ENCODE results near the gene SPEF2. TPM values are rescaled to one million over a fixed set of nuclear protein-coding genes. Genes with fewer than 3 reads are reported as not detected.

SPEF2 gene
- total and polyA plus RNA-seq, 2 of the 13 experiments (the other 11 are each of a cell fraction or from before 2014, with no cell fraction given): 1.5 to 2.3 TPM

GRCh38 chr5:35709688-35710087 lies 92.0 kb downstream of the SPEF2 start:
- in situ Hi-C loops (cut with HindIII; ENCODE audit: extremely low pct_ligation_motif_present, low pct_unique_long_range_greater_than_20kb) (no loop called here), intact Hi-C loops (cut with micrococcal nuclease; ENCODE audit: unreplicated experiment) (no loop called here)
- WGBS (ENCODE audit: low lambda C conversion rate): 83% methylated on average over 2 of the region's 2 CpGs

GRCh38 chr5:35717718-35718117 lies 100.1 kb downstream of the SPEF2 start:
- Histone ChIP-seq H2AFZ (ENCODE audit: low read length) (no peak overlapping the region), H3K4me2 (ENCODE audit: low read depth, low read length) (no peak overlapping the region), H3K36me3 (replicated peaks in 1 of 2; ENCODE audit: control insufficient read depth in 1 of 2, insufficient read depth in 2 of 2, low read length in 2 of 2) (no peaks in the 10 kb centered on the region), H3K4me1 (ENCODE audit: insufficient read depth, low read length) (no peaks in the 10 kb centered on the region), H4K20me1 (ENCODE audit: insufficient read depth, low read length) (no peaks in the 10 kb centered on the region), H3K9ac (ENCODE audit: insufficient read depth, low read depth, low read length) (no peak overlapping the region), H3K79me2 (ENCODE audit: insufficient read depth, low read length) (no peaks in the 10 kb centered on the region), H3K4me3 (replicated peaks in 1 of 3; ENCODE audit: insufficient read depth in 1 of 3, low read depth in 2 of 3, low read length in 3 of 3) (no peak overlapping the region), H3K27me3 (ENCODE audit: control insufficient read depth in 1 of 2, insufficient read depth in 2 of 2, low read length in 2 of 2) (no peaks in the 10 kb centered on the region), H3K9me3 (ENCODE audit: low read length) (no peaks in the 10 kb centered on the region), H3K27ac (ENCODE audit: extremely low read length, insufficient read depth, low read length) (no peak overlapping the region)
- ChIA-PET POLR2A (no interaction called here), CTCF (ENCODE audit: low intra/inter-chr PET ratio, low total read pairs) (no interaction called here)
- no TSS peak for BruUV-seq (replicated peaks)
- intact Hi-C loops (cut with micrococcal nuclease; ENCODE audit: unreplicated experiment) (no loop called here), in situ Hi-C loops (cut with HindIII; ENCODE audit: extremely low pct_ligation_motif_present, low pct_unique_long_range_greater_than_20kb) (no loop called here)
- 67% methylated on average over 5 of the region's 5 CpGs for WGBS (ENCODE audit: low lambda C conversion rate)
- ATAC-seq (no peak), DNase-seq (ENCODE audit: low spot score) (no peak), FAIRE-seq (no peak)
- no peak for TF ChIP-seq TAF1 (CRISPR knock-in tag; IDR thresholded peaks at IDR 0.05)
- TF ChIP-seq ZNF839 (CRISPR knock-in tag; IDR thresholded peaks at IDR 0.05; ENCODE audit: borderline replicate concordance): no peak
- no peak for TF ChIP-seq YY1 (IDR thresholded peaks at IDR 0.05; ENCODE audit: insufficient read depth, insufficient replicate concordance, low read depth, low read length)

More at GRCh38 chr5:35709688-35710087, 92.0 kb downstream of the SPEF2 start:
- no TSS peak for BruUV-seq (replicated peaks)
- ChIA-PET CTCF (ENCODE audit: low intra/inter-chr PET ratio, low total read pairs) (no interaction called here), POLR2A (no interaction called here)
- DNase-seq (ENCODE audit: low spot score) (no peak), ATAC-seq (no peak), FAIRE-seq (no peak)
- Histone ChIP-seq H4K20me1 (ENCODE audit: insufficient read depth, low read length) (no peaks in the 10 kb centered on the region), H3K9ac (ENCODE audit: insufficient read depth, low read depth, low read length) (no peak overlapping the region), H3K27me3 (ENCODE audit: control insufficient read depth in 1 of 2, insufficient read depth in 2 of 2, low read length in 2 of 2) (no peaks in the 10 kb centered on the region), H3K79me2 (ENCODE audit: insufficient read depth, low read length) (no peaks in the 10 kb centered on the region), H2AFZ (ENCODE audit: low read length) (no peak overlapping the region), H3K4me1 (ENCODE audit: insufficient read depth, low read length) (no peaks in the 10 kb centered on the region), H3K4me2 (ENCODE audit: low read depth, low read length) (no peak overlapping the region), H3K36me3 (replicated peaks in 1 of 2; ENCODE audit: control insufficient read depth in 1 of 2, insufficient read depth in 2 of 2, low read length in 2 of 2) (no peaks in the 10 kb centered on the region), H3K4me3 (replicated peaks in 1 of 3; ENCODE audit: insufficient read depth in 1 of 3, low read depth in 2 of 3, low read length in 3 of 3) (no peak overlapping the region), H3K27ac (ENCODE audit: extremely low read length, insufficient read depth, low read length) (no peak overlapping the region), H3K9me3 (ENCODE audit: low read length) (no peaks in the 10 kb centered on the region)
- TF ChIP-seq MAFF (IDR thresholded peaks at IDR 0.05; ENCODE audit: low read depth, low read length) (peak; percentile 72), RARA (CRISPR knock-in tag; IDR thresholded peaks at IDR 0.05) (no peak), ZNF101 (CRISPR knock-in tag; IDR thresholded peaks at IDR 0.05; ENCODE audit: borderline replicate concordance, low read depth) (no peak), NR2F1 (CRISPR knock-in tag; IDR thresholded peaks at IDR 0.05) (no peak), ZNF296 (CRISPR knock-in tag; conservative IDR thresholded peaks at IDR 0.05) (no peak), ZNF30 (CRISPR knock-in tag; IDR thresholded peaks at IDR 0.05) (no peak), ZSCAN22 (CRISPR knock-in tag; IDR thresholded peaks at IDR 0.05) (no peak), MAFK (conservative IDR thresholded peaks at IDR 0.05 in 1 of 2, IDR thresholded peaks at IDR 0.05 in 1 of 2; ENCODE audit: low read length in 2 of 2) (peak; percentile 60 to 75; a peak in 3 of 4 replicates), HNRNPL (IDR thresholded peaks at IDR 0.05; ENCODE audit: low read depth, low read length) (no peak)
